Central memory CD8-positive, alpha-beta T cell (primary cell): ENCODE measurements around the gene SSMEM1.
"Not testable (repeated sequence)": the region's sequence is repeated elsewhere in the genome, so short reads cannot be mapped to it uniquely, and the experiment has no call there.

Experiments used
- ATAC-seq: fragments of 150-1000 bp; cut with Tn5 transposase; replicated peaks from 2 replicates; pipeline ENCODE4 v1.10.0; 2022; ENCODE audit warnings: mild to moderate bottlenecking, moderate FRiP score, moderate number of reproducible peaks; ENCODE audit not compliant: poor library complexity, severe bottlenecking; ENCODE audit errors: extremely low read depth
- DNase-seq, 2 donors: peaks; one replicate each; pipeline ENCODE4 v3.0.0; 2021; ENCODE audit warnings: low spot score in 2 of 2
- H3K27ac Mint-ChIP-seq: one replicate; pipeline ENCODE4 v1.8.0; 2022; ENCODE audit warnings: low read depth, mild to moderate bottlenecking, moderate library complexity, mixed read lengths
- H3K27me3 Mint-ChIP-seq: one replicate; pipeline ENCODE4 v1.8.0; 2022; ENCODE audit warnings: mixed read lengths
- H3K36me3 Mint-ChIP-seq: one replicate; pipeline ENCODE4 v1.8.0; 2022; ENCODE audit warnings: mild to moderate bottlenecking, moderate library complexity, mixed read lengths; ENCODE audit not compliant: insufficient read depth
- H3K4me1 Mint-ChIP-seq: one replicate; pipeline ENCODE4 v1.8.0; 2022; ENCODE audit warnings: mixed read lengths
- H3K4me3 Mint-ChIP-seq: one replicate; pipeline ENCODE4 v1.8.0; 2022; ENCODE audit warnings: mild to moderate bottlenecking, moderate library complexity, mixed read lengths
- H3K9me3 Mint-ChIP-seq: one replicate; pipeline ENCODE4 v1.8.0; 2022; ENCODE audit warnings: mixed read lengths

Gene SSMEM1

GRCh38 chr7:130218806-130219620, 11.4 kb downstream of the SSMEM1 start:
- Mint-ChIP-seq H3K27ac (no peak overlapping the region), H3K36me3 (no peaks in the 10 kb centered on the region), H3K4me3 (no peak overlapping the region), H3K9me3 (no peaks in the 10 kb centered on the region), H3K27me3 (peaks cover 31% of the 10 kb centered on the region), H3K4me1 (no peaks in the 10 kb centered on the region)
- no peak for ATAC-seq
- DNase-seq: no peak

DNA sequence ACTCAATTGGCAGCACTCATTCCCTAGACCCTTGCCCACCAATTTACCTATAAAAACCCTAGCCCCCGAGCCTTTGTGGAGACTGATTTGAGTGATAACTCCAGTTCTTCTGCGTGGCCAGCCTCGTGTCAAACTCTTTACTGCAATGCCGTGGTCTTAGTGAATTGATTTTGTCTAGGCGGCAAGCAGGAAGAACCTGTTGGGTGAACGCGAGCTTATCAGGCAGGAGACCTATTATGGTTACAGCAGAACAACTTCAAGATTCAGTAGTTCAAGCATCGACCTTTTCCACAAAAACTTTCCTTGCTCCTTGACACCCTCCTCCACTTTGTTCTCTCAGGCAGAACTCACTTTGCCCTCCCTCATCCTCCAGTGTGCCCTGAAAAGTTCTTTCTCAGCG, 12.2 kb downstream of the SSMEM1 start:
- no peak for DNase-seq
- H3K4me3 Mint-ChIP-seq: no peak overlapping the region
- peaks cover 23% of the 10 kb centered on the region for H3K27me3 Mint-ChIP-seq
- no peak overlapping the region for H3K27ac Mint-ChIP-seq
- no peaks in the 10 kb centered on the region for H3K4me1 Mint-ChIP-seq
- H3K9me3 Mint-ChIP-seq: no peaks in the 10 kb centered on the region
- ATAC-seq: no peak
- no peaks in the 10 kb centered on the region for H3K36me3 Mint-ChIP-seq

DNA sequence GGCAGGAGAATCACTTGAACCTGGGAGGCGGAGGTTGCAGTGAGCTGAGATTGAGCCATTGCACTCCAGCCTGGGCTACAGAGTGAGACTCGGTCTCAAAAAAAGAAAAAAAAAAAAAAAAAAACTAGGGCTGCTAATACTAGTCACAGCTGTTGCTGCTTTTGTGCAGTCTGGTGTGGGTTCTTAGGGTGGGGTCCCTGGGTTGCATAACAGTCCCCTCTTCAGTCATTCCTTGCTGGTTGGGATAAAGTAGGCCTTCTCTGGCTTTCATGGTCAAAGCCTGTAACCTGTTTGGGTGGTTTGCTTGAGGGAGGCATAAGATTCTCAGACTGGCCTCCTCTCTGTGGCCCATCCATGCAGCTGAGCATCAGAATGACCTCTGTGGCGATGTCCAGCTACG, 14.1 kb downstream of the SSMEM1 start:
- ATAC-seq (no peak), DNase-seq (no peak)
- H3K9me3 Mint-ChIP-seq: no peaks in the 10 kb centered on the region
- H3K27me3 Mint-ChIP-seq: peaks cover 23% of the 10 kb centered on the region
- H3K4me3 Mint-ChIP-seq: no peak overlapping the region
- no peaks in the 10 kb centered on the region for H3K36me3 Mint-ChIP-seq
- H3K4me1 Mint-ChIP-seq: no peaks in the 10 kb centered on the region
- H3K27ac Mint-ChIP-seq: no peak overlapping the region

DNA sequence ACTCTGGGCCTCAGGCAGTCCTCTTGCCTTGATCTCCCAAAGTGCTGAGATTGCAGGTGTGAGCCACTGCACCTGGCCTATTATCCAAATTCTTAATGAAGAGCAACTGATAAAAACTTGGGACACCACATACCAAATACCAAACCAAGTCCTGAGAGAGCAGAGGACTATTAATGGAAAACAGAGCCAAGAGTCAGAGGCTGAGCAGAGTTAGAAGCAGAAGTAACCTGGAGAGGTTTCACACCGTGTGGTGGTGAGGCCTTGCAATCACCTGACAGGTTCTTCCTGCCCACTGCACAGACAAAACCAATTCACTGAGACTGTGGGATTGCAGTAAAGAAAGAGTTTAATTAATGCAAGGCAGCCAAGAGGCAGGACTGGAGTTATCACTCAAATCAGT, 16.0 kb downstream of the SSMEM1 start:
- no peak overlapping the region for H3K27ac Mint-ChIP-seq
- H3K27me3 Mint-ChIP-seq: peaks cover 23% of the 10 kb centered on the region
- H3K4me1 Mint-ChIP-seq: no peaks in the 10 kb centered on the region
- H3K9me3 Mint-ChIP-seq: no peaks in the 10 kb centered on the region
- no peak overlapping the region for H3K4me3 Mint-ChIP-seq
- H3K36me3 Mint-ChIP-seq: no peaks in the 10 kb centered on the region
- no peak for DNase-seq
- no peak for ATAC-seq

- H3K9me3 Mint-ChIP-seq: no peaks in the 10 kb centered on the region
- peaks cover 23% of the 10 kb centered on the region for H3K27me3 Mint-ChIP-seq
- no peak overlapping the region for H3K27ac Mint-ChIP-seq
- ATAC-seq (no peak), DNase-seq (no peak)
- H3K4me1 Mint-ChIP-seq: no peaks in the 10 kb centered on the region
- H3K36me3 Mint-ChIP-seq: no peaks in the 10 kb centered on the region
- H3K4me3 Mint-ChIP-seq: no peak overlapping the region
Observed at GRCh38 chr7:130224210-130224609, 16.6 kb downstream of the SSMEM1 start.

- not testable (repeated sequence) for DNase-seq, ATAC-seq, H3K36me3 Mint-ChIP-seq, H3K4me3 Mint-ChIP-seq, H3K27ac Mint-ChIP-seq, H3K9me3 Mint-ChIP-seq, H3K4me1 Mint-ChIP-seq
- H3K27me3 Mint-ChIP-seq: peaks cover 16% of the 10 kb centered on the region
Observed at GRCh38 chr7:130224923-130225322, 17.3 kb downstream of the SSMEM1 start.

GRCh38 chr7:130226333-130226732, 18.7 kb downstream of the SSMEM1 start:
- Mint-ChIP-seq H3K27me3 (peaks cover 10% of the 10 kb centered on the region), H3K4me1 (no peaks in the 10 kb centered on the region), H3K27ac (no peak overlapping the region), H3K9me3 (no peaks in the 10 kb centered on the region), H3K4me3 (no peak overlapping the region), H3K36me3 (no peaks in the 10 kb centered on the region)
- ATAC-seq: no peak
- DNase-seq: no peak

GRCh38 chr7:130227883-130228575, 20.4 kb downstream of the SSMEM1 start:
- Mint-ChIP-seq H3K27me3 (peaks cover 18% of the 10 kb centered on the region), H3K4me3 (no peak overlapping the region), H3K27ac (no peak overlapping the region), H3K36me3 (no peaks in the 10 kb centered on the region), H3K9me3 (no peaks in the 10 kb centered on the region), H3K4me1 (no peaks in the 10 kb centered on the region)
- no peak for DNase-seq
- ATAC-seq: no peak

- H3K4me3 Mint-ChIP-seq: no peak overlapping the region
- H3K27me3 Mint-ChIP-seq: peaks cover 18% of the 10 kb centered on the region
- no peak overlapping the region for H3K27ac Mint-ChIP-seq
- no peak for ATAC-seq
- no peaks in the 10 kb centered on the region for H3K4me1 Mint-ChIP-seq
- no peaks in the 10 kb centered on the region for H3K9me3 Mint-ChIP-seq
- no peaks in the 10 kb centered on the region for H3K36me3 Mint-ChIP-seq
- DNase-seq: no peak
Observed at GRCh38 chr7:130228840-130229502, 21.3 kb downstream of the SSMEM1 start.

DNA sequence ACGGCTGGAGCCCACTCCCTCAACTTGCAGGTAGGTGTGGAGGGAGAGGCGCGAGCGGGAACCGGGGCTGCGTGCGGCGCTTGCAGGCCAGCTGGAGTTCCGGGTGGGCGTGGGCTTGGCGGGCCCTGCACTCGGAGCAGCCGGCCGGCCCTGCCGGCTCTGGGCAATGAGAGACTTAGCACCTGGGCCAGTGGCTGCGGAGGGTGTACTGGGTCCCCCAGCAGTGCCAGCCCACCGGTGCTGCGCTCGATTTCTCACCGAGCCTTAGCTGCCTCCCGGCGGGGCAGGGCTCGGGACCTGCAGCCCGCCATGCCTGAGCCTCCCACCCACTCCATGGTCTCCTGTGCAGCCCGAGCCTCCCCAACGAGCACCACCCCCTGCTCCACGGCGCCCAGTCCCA, 22.3 kb downstream of the SSMEM1 start:
- not testable (repeated sequence) for ATAC-seq, H3K9me3 Mint-ChIP-seq, H3K4me3 Mint-ChIP-seq, H3K4me1 Mint-ChIP-seq, H3K36me3 Mint-ChIP-seq, H3K27ac Mint-ChIP-seq, DNase-seq
- peaks cover 18% of the 10 kb centered on the region for H3K27me3 Mint-ChIP-seq

- Mint-ChIP-seq H3K4me1 (no peaks in the 10 kb centered on the region), H3K9me3 (no peaks in the 10 kb centered on the region), H3K27me3 (peaks cover 34% of the 10 kb centered on the region), H3K4me3 (no peak overlapping the region), H3K27ac (no peak overlapping the region), H3K36me3 (no peaks in the 10 kb centered on the region)
- no peak for DNase-seq
- no peak for ATAC-seq
Observed at GRCh38 chr7:130231792-130232191, 24.1 kb downstream of the SSMEM1 start.

DNA sequence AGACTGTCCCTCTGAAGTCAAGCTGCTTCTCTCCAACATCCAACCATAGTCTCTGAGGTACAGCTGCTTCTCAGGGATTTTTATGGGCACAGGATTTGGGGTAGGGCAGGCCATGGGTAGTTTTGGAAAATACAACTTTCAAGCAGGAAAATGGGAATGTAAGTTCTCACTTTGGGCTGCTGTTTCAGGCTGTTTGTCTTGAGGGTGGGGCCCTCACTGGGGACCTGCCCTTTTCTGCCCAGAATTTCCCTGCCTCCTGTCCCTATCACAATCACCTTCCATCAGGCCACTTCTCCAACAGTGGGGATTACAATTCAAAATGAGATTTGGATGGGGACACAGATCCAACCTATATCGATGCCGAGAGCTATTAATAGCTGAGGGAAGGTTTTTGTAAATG, 24.5 kb downstream of the SSMEM1 start:
- ATAC-seq: no peak
- Mint-ChIP-seq H3K36me3 (no peaks in the 10 kb centered on the region), H3K9me3 (no peaks in the 10 kb centered on the region), H3K4me1 (no peaks in the 10 kb centered on the region), H3K27ac (no peak overlapping the region), H3K27me3 (peaks cover 38% of the 10 kb centered on the region), H3K4me3 (no peak overlapping the region)
- DNase-seq: no peak

GRCh38 chr7:130234078-130234477, 26.4 kb downstream of the SSMEM1 start:
- H3K27ac Mint-ChIP-seq: no peak overlapping the region
- peaks cover 47% of the 10 kb centered on the region for H3K27me3 Mint-ChIP-seq
- H3K4me1 Mint-ChIP-seq: no peaks in the 10 kb centered on the region
- ATAC-seq: no peak
- DNase-seq: no peak
- H3K36me3 Mint-ChIP-seq: no peaks in the 10 kb centered on the region
- no peak overlapping the region for H3K4me3 Mint-ChIP-seq
- no peaks in the 10 kb centered on the region for H3K9me3 Mint-ChIP-seq
